Measurements from ENCODE around the gene USP44. TPM values are rescaled to one million over a fixed set of nuclear protein-coding genes. Genes with fewer than 3 reads are reported as not detected.

Gene USP44
- total and polyA plus RNA-seq, 4 donors, result 1.6 to 4.4 (median 2.0) TPM

DNA sequence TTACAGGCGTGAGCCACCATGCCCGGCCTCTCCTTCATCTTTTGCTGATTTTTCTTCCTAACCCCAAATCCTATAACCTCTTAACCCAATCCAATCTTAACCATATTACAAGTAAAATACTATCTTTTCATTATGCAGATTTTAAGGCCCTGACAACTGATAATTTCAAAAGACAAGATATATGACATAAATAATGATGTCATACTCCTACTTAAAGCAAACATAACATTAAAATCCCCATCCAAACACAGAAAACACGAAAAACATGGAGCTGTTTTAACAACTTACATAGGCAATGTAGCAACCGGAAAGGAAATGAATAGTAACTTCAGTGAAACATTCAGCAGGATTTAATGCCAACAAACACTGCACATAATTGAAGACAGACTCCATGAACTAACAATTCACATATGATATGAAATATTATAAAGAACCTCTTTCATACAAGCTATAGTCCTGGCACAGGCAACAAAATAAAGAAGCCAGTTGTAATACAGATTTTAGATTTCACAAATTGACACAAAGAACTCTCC is 21.5 kb downstream of the USP44 start:
- no peaks in the 10 kb centered on the region for H3K36me3 ChIP-seq (ENCODE audit: control insufficient read depth in 1 of 2, insufficient read depth in 2 of 2, low read length in 1 of 2)
- ATAC-seq (ENCODE audit: low FRiP score), result no peak
- WGBS, 2 donors, result 84 to 91% methylated on average over 4 of the region's 4 CpGs
- DNase-seq, result no peak
- intact Hi-C loops (cut with DNase I), result loop anchor here (5.0 to 10.0 kb wide), 3 partner anchors 185 to 415 kb away; no protein-coding TSS in a partner anchor
- H3K27me3 ChIP-seq (ENCODE audit: control insufficient read depth in 1 of 2, insufficient read depth in 2 of 2, low read length in 1 of 2), result no peaks in the 10 kb centered on the region
- H3K9me3 ChIP-seq (ENCODE audit: control insufficient read depth, low read length), result no peaks in the 10 kb centered on the region
- peaks cover 0 to 4% of the 10 kb centered on the region in 2 donors for H3K4me1 ChIP-seq (ENCODE audit: control insufficient read depth in 1 of 2, insufficient read depth in 2 of 2, low read length in 2 of 2)
- no peak overlapping the region for H3K27ac ChIP-seq (ENCODE audit: low read depth in 1 of 2, low read length in 2 of 2)
- no peak overlapping the region for H3K4me3 ChIP-seq (ENCODE audit: low read length in 2 of 2)

DNA sequence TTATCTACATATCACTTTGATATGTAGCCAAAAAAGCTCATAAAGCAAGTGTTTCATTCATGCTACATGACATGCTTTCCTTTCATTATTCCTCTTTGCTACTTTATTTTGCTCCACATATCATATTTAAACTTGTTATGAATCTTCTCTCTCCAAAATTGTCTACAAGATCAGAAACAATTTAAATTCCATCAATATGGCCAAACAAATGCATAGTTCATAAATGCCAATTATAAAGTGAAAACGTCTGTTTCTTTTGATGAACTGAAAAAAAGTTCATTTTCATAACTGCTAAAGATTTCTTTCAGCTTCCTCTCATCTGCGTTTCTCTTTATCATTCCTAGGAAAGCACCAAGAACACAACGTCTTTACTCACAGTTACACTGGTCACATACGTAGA is 22.8 kb downstream of the USP44 start:
- intact Hi-C loops (cut with DNase I), result no loop called here
- Histone ChIP-seq H3K27me3 (ENCODE audit: control insufficient read depth in 1 of 2, insufficient read depth in 2 of 2, low read length in 1 of 2) (no peaks in the 10 kb centered on the region), H3K4me3 (ENCODE audit: low read length in 2 of 2) (no peak overlapping the region), H3K4me1 (ENCODE audit: control insufficient read depth in 1 of 2, insufficient read depth in 2 of 2, low read length in 2 of 2) (no peaks in the 10 kb centered on the region), H3K36me3 (ENCODE audit: control insufficient read depth in 1 of 2, insufficient read depth in 2 of 2, low read length in 1 of 2) (no peaks in the 10 kb centered on the region), H3K27ac (ENCODE audit: low read depth in 1 of 2, low read length in 2 of 2) (no peak overlapping the region), H3K9me3 (ENCODE audit: control insufficient read depth, low read length) (no peaks in the 10 kb centered on the region)
- ATAC-seq (ENCODE audit: low FRiP score), result no peak
- no peak for DNase-seq
- 66 to 69% methylated on average over 4 of the region's 4 CpGs for WGBS, 2 donors

DNA sequence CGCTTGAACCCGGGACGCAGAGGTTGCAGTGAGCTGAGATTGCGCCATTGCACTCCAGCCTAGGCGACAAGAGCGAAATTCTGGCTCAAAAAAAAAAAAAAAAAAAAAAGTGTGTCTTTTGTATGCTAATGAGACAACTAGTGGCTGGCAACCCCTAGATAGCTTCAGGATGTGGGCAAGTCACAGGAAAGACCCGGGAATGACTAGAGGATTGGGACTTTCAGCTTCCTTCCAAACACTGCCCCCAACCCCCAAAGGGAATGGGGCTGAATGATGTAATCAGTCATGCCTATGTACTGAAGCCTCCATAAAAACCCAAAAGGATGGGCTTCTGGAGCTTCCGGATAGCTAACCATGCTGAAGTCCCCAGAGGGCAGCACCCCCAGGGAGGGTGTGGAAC is 28.6 kb downstream of the USP44 start:
- no peak for DNase-seq
- H3K9me3 ChIP-seq (ENCODE audit: control insufficient read depth, low read length), result no peaks in the 10 kb centered on the region
- H3K4me1 ChIP-seq (ENCODE audit: control insufficient read depth in 1 of 2, insufficient read depth in 2 of 2, low read length in 2 of 2), result no peaks in the 10 kb centered on the region
- no peaks in the 10 kb centered on the region for H3K27me3 ChIP-seq (ENCODE audit: control insufficient read depth in 1 of 2, insufficient read depth in 2 of 2, low read length in 1 of 2)
- no peaks in the 10 kb centered on the region for H3K36me3 ChIP-seq (ENCODE audit: control insufficient read depth in 1 of 2, insufficient read depth in 2 of 2, low read length in 1 of 2)
- 89 to 94% methylated on average over 8 of the region's 8 CpGs for WGBS, 2 donors
- no peak overlapping the region for H3K27ac ChIP-seq (ENCODE audit: low read depth in 1 of 2, low read length in 2 of 2)
- H3K4me3 ChIP-seq (ENCODE audit: low read length in 2 of 2), result no peak overlapping the region
- no peak for ATAC-seq (ENCODE audit: low FRiP score)
- intact Hi-C loops (cut with DNase I), result no loop called here

DNA sequence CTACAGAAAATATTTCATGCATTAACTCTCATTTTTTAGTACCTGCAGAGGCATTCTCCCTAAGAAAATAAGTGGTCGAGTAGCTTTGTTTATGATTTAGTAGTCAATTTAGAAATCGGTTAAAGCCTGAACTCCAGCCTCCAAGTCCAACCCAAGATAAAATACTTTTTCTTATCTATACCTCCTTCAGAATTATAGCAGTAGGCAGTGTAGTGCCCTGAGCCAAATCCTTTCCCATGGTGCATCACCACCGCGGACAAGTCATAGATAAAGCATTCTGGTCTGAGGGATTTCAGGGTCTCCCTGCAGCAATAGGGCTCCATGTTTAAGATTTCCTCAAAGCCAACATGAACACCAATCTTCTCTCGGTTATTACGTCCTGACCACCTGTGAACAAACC is 30.5 kb downstream of the USP44 start:
- Histone ChIP-seq H3K9me3 (ENCODE audit: control insufficient read depth, low read length) (no peaks in the 10 kb centered on the region), H3K4me3 (ENCODE audit: low read length in 2 of 2) (no peak overlapping the region), H3K4me1 (ENCODE audit: control insufficient read depth in 1 of 2, insufficient read depth in 2 of 2, low read length in 2 of 2) (no peaks in the 10 kb centered on the region), H3K27me3 (ENCODE audit: control insufficient read depth in 1 of 2, insufficient read depth in 2 of 2, low read length in 1 of 2) (no peaks in the 10 kb centered on the region), H3K27ac (ENCODE audit: low read depth in 1 of 2, low read length in 2 of 2) (no peak overlapping the region), H3K36me3 (ENCODE audit: control insufficient read depth in 1 of 2, insufficient read depth in 2 of 2, low read length in 1 of 2) (no peaks in the 10 kb centered on the region)
- WGBS, 2 donors, result 76 to 81% methylated on average over 6 of the region's 6 CpGs
- intact Hi-C loops (cut with DNase I), result no loop called here
- DNase-seq (no peak), ATAC-seq (ENCODE audit: low FRiP score) (no peak)

DNA sequence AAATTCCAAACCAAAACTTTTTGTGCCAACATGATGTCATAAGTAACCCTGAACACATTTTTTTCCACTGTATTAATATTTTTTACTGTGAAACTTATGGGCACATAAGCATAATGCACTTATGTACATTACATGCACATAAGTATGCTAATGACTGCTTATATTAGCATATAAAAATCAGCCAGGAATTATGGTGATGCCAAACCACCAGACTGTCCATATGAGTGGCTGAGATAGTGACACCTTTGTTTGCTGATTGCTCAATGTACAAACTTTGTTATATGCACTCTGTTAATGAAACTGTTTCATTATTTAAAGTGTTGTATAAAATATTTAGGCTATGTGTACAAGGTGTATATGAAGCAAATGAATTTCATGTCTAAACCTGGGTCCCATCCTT is 32.3 kb downstream of the USP44 start:
- H3K27me3 ChIP-seq (ENCODE audit: control insufficient read depth in 1 of 2, insufficient read depth in 2 of 2, low read length in 1 of 2), result no peaks in the 10 kb centered on the region
- DNase-seq, result no peak
- no peak overlapping the region for H3K27ac ChIP-seq (ENCODE audit: low read depth in 1 of 2, low read length in 2 of 2)
- no peaks in the 10 kb centered on the region for H3K4me1 ChIP-seq (ENCODE audit: control insufficient read depth in 1 of 2, insufficient read depth in 2 of 2, low read length in 2 of 2)
- H3K4me3 ChIP-seq (ENCODE audit: low read length in 2 of 2), result no peak overlapping the region
- H3K9me3 ChIP-seq (ENCODE audit: control insufficient read depth, low read length), result no peaks in the 10 kb centered on the region
- intact Hi-C loops (cut with DNase I), result no loop called here
- no peak for ATAC-seq (ENCODE audit: low FRiP score)
- H3K36me3 ChIP-seq (ENCODE audit: control insufficient read depth in 1 of 2, insufficient read depth in 2 of 2, low read length in 1 of 2), result no peaks in the 10 kb centered on the region

DNA sequence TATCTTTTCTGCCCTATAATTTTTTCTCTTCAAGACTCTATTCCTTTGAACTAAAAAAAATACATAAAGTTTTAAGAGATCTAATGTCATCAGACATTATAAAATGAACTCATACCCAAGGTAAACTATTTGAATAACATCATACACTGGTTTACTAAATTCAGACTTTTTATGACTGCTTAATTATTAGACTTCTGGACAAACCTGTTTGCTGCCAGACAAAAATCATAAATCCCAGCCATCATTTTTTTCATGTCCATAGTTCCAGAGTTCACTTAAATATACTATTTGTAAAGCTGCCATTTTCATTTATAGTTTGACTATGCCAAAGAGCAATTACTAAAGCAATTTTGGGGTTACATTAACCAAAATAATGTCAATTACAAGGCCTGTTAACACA is 34.0 kb downstream of the USP44 start:
- ATAC-seq (ENCODE audit: low FRiP score) (no peak), DNase-seq (no peak)
- Histone ChIP-seq H3K36me3 (ENCODE audit: control insufficient read depth in 1 of 2, insufficient read depth in 2 of 2, low read length in 1 of 2) (peaks cover 0 to 8% of the 10 kb centered on the region in 2 donors), H3K9me3 (ENCODE audit: control insufficient read depth, low read length) (no peaks in the 10 kb centered on the region), H3K4me3 (ENCODE audit: low read length in 2 of 2) (no peak overlapping the region), H3K27ac (ENCODE audit: low read depth in 1 of 2, low read length in 2 of 2) (no peak overlapping the region), H3K27me3 (ENCODE audit: control insufficient read depth in 1 of 2, insufficient read depth in 2 of 2, low read length in 1 of 2) (no peaks in the 10 kb centered on the region), H3K4me1 (ENCODE audit: control insufficient read depth in 1 of 2, insufficient read depth in 2 of 2, low read length in 2 of 2) (no peaks in the 10 kb centered on the region)
- intact Hi-C loops (cut with DNase I), result no loop called here

DNA sequence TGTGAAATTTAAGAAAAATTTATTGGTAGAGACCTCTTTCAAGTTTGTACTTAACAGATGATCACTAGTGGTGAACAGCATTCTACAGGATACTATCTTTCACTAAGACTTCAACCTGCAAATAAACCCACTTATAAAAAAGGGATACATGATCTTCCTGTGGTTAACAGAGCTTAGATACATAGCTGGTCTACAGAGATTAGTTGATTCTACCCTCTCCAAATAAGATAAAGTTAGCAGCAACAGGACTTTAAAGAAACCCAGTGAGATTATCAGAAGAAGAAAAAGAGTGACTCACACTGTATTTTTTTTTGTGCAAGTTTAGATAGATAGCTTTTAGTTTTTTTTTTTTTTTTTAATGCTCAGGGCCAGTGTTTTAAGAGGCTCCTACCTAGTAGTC is 34.5 kb downstream of the USP44 start:
- Histone ChIP-seq H3K4me3 (ENCODE audit: low read length in 2 of 2) (no peak overlapping the region), H3K27me3 (ENCODE audit: control insufficient read depth in 1 of 2, insufficient read depth in 2 of 2, low read length in 1 of 2) (no peaks in the 10 kb centered on the region), H3K4me1 (ENCODE audit: control insufficient read depth in 1 of 2, insufficient read depth in 2 of 2, low read length in 2 of 2) (no peaks in the 10 kb centered on the region), H3K9me3 (ENCODE audit: control insufficient read depth, low read length) (no peaks in the 10 kb centered on the region), H3K36me3 (ENCODE audit: control insufficient read depth in 1 of 2, insufficient read depth in 2 of 2, low read length in 1 of 2) (peaks cover 0 to 8% of the 10 kb centered on the region in 2 donors), H3K27ac (ENCODE audit: low read depth in 1 of 2, low read length in 2 of 2) (no peak overlapping the region)
- intact Hi-C loops (cut with DNase I), result no loop called here
- ATAC-seq (ENCODE audit: low FRiP score), result no peak
- DNase-seq, result no peak

DNA sequence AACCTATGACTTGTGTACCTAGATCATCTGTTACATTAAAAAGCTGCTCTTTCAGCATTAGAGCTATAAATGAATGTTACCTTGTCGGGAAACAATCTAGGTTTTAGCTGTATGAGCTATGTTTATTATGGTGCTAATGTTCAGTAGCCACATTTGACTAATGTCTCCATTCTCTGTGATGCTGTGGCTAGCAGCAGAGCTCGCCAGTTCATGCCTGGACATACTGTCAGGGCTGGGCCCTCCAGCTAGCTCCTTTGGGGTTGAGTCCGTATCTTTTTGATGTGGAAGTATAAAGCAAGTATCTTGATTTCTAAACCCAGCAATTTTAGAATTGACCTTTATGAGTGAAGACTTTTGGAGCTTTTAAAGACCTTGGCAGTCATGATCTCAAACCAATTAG is 36.1 kb downstream of the USP44 start:
- intact Hi-C loops (cut with DNase I), result no loop called here
- DNase-seq (no peak), ATAC-seq (ENCODE audit: low FRiP score) (no peak)
- Histone ChIP-seq H3K9me3 (ENCODE audit: control insufficient read depth, low read length) (no peaks in the 10 kb centered on the region), H3K4me3 (ENCODE audit: low read length in 2 of 2) (no peak overlapping the region), H3K4me1 (ENCODE audit: control insufficient read depth in 1 of 2, insufficient read depth in 2 of 2, low read length in 2 of 2) (peaks cover 0 to 3% of the 10 kb centered on the region in 2 donors), H3K27ac (ENCODE audit: low read depth in 1 of 2, low read length in 2 of 2) (no peak overlapping the region), H3K27me3 (ENCODE audit: control insufficient read depth in 1 of 2, insufficient read depth in 2 of 2, low read length in 1 of 2) (no peaks in the 10 kb centered on the region), H3K36me3 (ENCODE audit: control insufficient read depth in 1 of 2, insufficient read depth in 2 of 2, low read length in 1 of 2) (peaks cover 0 to 8% of the 10 kb centered on the region in 2 donors)
- WGBS, 2 donors, result 95 to 97% methylated on average over 3 of the region's 3 CpGs

DNA sequence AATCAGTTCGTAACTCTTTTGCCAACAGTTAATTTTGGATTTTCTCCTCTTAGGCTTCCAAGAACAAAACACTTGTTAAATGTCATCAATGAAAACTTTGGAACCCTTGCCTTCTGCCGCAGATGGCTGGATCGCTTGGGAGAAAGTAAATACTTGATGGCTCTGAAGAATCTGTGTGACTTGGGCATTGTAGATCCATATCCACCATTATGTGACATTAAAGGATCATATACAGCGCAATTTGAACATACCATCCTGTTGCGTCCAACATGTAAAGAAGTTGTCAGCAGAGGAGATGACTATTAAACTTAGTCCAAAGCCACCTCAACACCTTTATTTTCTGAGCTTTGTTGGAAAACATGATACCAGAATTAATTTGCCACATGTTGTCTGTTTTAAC is 37.7 kb downstream of the USP44 start:
- H3K36me3 ChIP-seq (ENCODE audit: control insufficient read depth in 1 of 2, insufficient read depth in 2 of 2, low read length in 1 of 2), result peaks cover 0 to 8% of the 10 kb centered on the region in 2 donors

More for the DNA sequence above, 37.7 kb downstream of the USP44 start:
- 92 to 93% methylated on average over 5 of the region's 5 CpGs for WGBS, 2 donors
- Histone ChIP-seq H3K27me3 (ENCODE audit: control insufficient read depth in 1 of 2, insufficient read depth in 2 of 2, low read length in 1 of 2) (no peaks in the 10 kb centered on the region), H3K27ac (ENCODE audit: low read depth in 1 of 2, low read length in 2 of 2) (no peak overlapping the region), H3K4me1 (ENCODE audit: control insufficient read depth in 1 of 2, insufficient read depth in 2 of 2, low read length in 2 of 2) (peaks cover 0 to 5% of the 10 kb centered on the region in 2 donors), H3K4me3 (ENCODE audit: low read length in 2 of 2) (no peak overlapping the region), H3K9me3 (ENCODE audit: control insufficient read depth, low read length) (no peaks in the 10 kb centered on the region)
- intact Hi-C loops (cut with DNase I), result no loop called here
- ATAC-seq (ENCODE audit: low FRiP score), result no peak
- no peak for DNase-seq

Measured in aorta (tissue), 5 donors.